HG03095 (cell line): Measurements from ENCODE around the gene CHRNG.
"Not testable (repeated sequence)": the region's sequence is repeated elsewhere in the genome, so short reads cannot be mapped to it uniquely, and the experiment has no call there.

Experiments
- ATAC-seq: cut with Tn5 transposase; IDR thresholded peaks from one replicate; pipeline ENCODE4 v1.9.1; 2021; ENCODE audit warnings: moderate library complexity; ENCODE audit not compliant: unreplicated experiment

The CHRNG gene

DNA sequence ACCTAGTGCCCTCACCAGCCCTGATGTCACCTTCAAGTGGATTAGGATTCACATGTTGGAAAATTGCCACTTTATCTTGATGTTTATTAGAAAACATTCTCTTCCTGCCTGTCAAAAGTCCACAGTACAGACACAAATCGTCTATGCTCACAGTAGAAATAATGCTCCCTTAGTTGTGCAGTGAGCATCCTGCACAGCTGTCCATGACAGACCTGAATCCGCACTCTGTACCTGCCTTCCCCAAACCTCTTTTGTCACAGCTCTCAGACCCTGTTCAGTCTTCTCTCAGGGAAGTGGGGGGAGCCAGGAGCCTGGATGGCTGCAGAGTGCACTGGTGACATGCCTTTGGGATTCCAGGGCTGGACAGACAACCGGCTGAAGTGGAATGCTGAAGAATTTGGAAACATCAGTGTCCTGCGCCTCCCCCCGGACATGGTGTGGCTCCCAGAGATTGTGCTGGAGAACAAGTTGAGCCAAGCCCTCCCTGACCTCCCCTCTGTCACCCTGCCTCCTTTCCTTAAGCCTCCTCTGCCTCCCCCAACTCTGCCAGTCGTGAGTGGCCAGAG lies 11.5 kb upstream of the CHRNG start:
- no peak for ATAC-seq

DNA sequence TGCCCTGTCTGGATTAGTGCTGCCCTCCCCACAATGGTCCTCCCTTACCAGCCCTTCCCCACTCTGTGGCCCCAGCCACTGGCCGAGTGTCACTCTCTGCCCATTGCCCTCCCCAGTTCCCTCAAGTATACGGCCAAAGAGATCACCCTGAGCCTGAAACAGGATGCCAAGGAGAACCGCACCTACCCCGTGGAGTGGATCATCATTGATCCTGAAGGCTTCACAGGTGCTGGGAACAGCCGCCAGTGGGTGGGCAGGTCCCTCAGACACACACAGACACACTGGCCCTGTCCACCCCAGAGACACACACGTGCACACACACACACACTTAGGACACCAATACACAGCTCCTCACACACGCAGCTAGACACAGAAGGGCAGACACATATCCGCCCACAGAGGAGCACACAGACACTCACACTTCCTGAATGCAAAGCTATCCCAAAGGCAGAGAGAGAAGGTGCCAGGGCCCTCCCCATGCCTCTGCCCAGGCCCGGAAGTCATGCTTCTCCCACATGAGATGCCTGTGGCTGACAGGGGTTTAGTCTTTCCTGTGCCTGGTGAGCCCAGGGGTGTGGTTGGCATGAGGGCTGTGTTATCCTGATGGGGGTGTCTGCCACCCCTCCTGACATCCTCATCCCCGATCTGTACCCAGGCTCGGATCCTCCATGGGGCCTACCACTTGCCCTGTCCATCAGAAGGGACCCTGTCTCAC lies 10.6 kb upstream of the CHRNG start:
- ATAC-seq, result no peak

DNA sequence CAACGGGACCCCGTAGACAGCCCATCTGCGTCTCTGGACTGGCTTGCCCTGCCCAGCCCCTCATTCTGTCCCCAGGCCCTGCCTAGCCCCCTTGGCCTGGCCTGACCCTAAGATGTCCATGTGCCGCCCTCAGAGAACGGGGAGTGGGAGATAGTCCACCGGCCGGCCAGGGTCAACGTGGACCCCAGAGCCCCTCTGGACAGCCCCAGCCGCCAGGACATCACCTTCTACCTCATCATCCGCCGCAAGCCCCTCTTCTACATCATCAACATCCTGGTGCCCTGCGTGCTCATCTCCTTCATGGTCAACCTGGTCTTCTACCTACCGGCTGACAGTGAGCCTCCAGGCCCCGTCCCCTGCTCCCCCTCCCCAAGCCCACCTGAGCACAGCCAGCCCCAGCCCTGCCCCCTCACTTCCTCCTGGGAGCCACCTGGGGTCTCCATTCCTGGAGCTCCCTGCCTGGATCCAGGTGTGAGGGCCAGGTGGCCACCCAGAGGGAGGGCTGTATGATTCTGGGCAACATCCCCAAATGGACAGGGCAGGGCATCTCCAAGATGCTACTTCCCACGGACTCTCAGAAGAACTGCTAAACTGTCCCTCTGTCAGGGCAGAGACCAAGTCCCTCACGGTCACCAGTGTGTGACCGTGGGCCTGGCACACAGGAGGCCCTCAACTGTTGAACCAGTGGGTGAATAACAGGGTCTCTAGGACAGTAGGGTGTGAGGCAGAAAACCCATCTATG lies 9.5 kb upstream of the CHRNG start:
- ATAC-seq, result no peak

DNA sequence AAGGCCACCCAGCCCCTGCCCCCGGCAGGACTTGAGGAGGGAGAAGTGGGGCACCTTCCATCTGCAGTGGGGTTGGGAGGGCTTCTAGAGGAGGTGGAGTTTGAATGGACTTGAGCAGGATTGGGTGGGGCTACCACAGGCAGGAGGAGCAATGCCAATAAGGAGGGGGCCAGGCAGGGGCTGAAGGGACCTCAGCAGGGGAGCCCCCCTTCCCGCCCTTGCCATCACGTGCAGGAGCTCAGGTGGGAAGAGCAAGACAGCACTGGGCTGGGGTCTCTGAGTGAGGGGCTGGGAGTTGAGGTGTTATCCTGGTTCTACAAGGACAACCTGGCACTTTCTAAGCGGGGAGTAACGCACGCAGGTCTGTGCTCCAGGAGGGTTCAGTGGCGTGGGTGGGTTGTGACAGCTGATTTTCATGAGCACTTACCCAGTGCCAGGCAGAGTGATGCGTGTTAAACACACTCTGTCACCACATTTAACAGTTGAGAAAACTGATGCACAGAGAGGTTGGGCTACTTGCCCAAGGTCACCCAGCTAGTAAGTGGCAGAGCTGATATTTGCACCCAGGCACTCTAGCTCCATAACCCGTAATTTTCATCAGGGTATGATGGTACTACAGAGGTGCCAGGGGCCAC lies 8.7 kb upstream of the CHRNG start:
- no peak for ATAC-seq

DNA sequence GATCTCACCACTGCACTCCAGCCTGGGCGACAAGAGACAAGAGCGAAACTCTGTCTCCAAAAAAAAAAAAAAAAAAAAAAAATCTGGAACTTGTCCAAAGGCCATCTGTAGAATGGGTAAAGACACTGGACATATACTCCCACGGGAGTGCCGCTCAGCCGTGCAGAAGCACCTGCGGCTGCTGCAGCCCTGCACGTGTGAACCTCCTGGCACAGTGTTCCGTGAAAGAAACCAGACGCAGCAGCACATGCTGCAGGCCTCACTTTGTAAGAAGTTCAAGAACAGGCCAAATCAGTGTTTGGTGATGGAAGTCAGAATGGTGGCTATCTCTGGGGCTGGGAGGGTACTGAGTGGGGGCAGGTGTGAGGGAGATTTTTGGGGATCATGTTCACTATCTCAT lies 7.1 kb upstream of the CHRNG start:
- no peak for ATAC-seq

DNA sequence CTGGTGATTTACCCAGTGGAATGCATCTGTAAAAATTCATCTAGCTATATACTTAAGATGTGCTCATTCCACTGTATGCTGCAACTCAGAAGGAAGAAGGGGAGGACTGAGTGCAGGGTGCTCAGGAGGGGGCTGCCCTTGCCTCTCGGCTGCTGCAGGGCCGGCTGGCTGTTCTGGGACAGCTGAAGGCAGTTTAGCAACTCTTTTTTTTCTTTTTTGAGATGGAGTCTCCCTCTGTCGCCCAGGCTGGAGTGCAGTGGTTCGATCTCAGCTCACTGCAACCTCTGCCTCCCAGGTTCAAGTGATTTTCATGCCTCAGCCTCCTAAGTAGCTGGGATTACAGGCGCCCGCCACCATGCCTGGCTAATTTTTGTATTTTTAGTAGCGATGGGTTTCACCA lies 6.7 kb upstream of the CHRNG start:
- not testable (repeated sequence) for ATAC-seq

DNA sequence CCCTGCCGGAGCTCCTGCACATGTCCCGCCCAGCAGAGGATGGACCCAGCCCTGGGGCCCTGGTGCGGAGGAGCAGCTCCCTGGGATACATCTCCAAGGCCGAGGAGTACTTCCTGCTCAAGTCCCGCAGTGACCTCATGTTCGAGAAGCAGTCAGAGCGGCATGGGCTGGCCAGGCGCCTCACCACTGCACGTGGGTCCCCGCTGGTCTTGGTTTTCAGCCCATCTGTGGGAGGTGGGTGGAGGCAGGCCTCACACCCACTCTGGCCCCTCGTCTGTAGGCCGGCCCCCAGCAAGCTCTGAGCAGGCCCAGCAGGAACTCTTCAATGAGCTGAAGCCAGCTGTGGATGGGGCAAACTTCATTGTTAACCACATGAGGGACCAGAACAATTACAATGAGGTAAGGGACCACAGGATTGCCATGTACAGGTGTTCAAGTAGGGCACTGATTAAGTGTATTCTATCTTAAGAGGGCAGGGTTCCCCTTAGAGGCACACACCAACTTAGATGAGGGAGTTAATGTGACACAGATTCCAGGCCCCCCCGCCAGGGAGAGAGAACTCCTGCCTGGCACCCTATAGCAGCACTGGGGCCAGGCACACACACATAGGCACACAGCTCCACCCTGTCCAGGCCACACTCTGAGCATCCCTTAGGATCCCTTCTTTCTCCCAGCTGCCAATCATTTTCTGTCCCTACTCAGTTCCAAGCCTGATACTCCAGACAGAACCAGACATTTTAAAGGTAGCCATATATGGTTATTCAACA lies 5.4 kb upstream of the CHRNG start:
- no peak for ATAC-seq

DNA sequence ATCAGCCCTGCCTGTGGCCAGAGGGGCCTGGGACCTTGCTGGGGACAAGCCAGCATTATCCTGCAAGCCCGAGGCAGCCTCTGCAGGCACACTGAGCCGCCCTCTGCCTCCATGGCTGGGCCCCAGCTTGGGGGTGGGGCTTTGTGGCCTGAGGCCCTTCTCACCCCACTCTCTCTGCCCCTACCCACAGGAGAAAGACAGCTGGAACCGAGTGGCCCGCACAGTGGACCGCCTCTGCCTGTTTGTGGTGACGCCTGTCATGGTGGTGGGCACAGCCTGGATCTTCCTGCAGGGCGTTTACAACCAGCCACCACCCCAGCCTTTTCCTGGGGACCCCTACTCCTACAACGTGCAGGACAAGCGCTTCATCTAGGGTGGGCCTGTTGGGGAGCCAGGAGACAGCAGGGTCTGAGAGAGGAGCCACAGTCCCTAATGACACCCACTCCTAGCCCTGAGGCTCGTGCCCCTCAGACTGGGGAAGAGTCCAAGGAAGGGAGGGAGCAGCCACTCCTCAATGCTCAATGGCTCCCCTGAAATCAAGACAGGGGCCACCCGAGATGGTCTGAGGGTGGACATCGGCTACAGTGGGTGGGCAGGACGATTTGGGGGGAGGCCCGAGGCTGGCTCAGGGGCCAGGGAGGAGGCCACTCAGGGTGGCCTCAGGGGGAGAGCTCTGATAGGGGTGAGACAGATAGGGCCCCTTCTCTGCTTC lies 4.4 kb upstream of the CHRNG start:
- ATAC-seq, result no peak

DNA sequence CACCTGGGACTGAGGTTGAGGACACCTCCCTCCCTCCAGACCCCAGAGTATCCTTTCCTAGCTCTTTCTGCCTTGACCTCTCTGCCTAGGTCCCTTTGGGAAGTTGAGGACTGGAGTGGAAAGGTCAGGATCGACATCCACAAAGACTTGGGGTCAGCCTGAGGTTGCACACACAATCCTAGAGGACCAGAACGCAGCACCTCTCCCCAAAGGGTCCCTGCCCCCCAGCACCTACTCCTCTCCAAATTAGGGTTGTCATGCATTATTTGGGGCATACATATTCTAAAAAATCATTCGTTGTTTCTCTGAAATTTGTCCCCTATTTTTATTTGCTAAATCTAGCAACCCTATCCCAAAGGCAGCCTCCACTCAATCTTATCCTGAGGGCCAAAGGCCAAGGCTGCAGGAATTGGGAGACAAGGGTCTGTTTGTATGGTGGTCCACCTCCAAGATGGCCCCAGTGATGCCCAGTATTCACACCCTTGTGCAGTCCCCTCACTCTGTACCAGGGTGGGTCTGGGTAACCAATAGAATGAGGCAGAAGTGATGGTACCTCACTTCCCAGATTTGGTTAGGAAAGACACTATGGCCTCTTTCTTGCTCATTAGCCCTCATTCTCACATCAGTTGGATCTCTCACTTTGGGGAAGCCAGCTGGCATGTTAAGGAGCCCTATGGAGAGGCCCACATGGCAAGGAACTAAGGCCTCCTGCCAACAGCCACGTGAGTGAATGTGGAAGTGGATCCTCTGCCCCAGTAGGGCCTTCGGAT lies 3.5 kb upstream of the CHRNG start:
- ATAC-seq, result no peak

DNA sequence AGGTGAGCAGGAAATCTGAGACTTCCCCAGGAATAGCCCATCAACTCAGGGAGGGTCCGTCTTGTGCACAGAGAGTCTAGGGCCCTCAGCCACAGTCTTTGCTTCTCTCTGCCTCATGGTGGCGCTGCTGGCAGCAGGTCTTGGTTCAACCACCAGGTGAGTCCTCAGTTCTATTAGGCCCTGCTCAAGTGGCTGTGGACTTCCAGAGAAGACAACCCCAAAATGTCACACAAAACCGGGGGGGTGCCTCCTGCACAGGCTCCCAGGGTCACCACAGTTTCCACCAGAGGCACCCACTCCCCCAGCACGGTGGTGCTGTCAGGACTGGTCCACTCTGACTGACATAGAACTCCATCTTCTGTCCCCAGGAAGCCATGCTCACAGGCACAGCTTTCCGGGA lies 2.4 kb upstream of the CHRNG start:
- no peak for ATAC-seq

DNA sequence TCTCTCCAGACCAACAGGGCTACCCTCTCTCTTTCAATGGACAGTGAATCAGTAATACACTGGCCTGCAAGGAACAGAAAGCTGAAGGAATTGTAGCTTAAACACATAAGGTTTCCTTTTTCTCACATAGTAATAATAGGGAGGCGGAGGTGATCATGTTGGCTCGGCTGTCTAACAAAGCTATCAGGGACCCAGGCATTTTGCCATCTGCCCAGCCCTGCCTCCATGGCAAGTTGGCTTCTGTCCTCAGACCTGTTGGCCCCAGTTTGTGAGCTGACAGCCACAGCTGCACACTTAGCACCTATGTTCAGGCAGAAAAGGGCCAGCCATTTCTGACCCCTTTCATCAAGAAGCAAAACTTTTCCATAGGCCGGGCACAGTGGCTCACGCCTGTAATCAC lies 2.0 kb upstream of the CHRNG start:
- no peak for ATAC-seq

DNA sequence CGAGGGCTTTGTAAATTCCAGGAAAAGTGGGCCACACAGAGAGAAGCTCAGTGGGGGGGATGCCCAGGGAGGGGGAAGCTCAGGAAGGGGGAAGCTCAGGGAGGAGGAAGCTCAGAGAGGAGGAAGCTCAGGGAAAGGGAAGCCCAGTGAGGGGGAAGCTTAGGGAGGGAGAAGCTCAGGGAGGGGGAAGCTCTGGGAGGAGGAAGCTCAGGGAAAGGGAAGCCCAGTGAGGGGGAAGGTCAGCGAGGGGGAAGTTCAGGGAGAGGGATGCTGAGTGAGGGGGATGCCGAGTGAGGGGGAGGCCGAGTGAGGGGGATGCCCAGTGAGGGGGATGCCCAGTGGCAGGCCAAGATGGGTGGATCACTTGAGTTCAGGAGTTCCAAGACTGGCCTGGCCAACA lies 821 bp upstream of the CHRNG start:
- no peak for ATAC-seq

DNA sequence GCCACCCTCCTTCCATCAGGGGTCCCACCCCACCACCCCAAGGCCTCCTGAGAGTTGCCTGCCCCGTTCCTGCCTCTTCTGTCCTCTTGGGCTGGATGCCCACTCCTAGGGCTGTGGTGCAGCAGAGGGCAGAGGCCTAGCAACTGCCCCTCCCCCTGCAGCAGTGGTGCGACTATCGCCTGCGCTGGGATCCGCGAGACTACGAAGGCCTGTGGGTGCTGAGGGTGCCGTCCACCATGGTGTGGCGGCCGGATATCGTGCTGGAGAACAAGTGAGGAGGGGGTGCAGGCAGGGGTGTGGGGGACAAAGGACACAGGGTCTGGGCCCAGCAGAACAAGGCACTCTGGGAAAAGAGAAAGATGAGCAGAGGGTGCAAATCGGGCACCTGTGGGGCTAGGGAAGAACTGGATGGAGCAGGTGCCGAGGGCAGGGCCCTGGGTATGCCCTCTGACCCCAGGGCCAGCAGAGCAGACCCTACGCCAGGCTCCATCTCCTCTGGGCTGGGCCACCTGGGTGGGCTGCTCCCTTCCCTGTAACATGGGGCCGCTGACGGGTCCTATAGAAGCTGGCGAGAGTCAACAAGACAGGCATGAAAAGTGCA lies 1.0 kb downstream of the CHRNG start:
- no peak for ATAC-seq

DNA sequence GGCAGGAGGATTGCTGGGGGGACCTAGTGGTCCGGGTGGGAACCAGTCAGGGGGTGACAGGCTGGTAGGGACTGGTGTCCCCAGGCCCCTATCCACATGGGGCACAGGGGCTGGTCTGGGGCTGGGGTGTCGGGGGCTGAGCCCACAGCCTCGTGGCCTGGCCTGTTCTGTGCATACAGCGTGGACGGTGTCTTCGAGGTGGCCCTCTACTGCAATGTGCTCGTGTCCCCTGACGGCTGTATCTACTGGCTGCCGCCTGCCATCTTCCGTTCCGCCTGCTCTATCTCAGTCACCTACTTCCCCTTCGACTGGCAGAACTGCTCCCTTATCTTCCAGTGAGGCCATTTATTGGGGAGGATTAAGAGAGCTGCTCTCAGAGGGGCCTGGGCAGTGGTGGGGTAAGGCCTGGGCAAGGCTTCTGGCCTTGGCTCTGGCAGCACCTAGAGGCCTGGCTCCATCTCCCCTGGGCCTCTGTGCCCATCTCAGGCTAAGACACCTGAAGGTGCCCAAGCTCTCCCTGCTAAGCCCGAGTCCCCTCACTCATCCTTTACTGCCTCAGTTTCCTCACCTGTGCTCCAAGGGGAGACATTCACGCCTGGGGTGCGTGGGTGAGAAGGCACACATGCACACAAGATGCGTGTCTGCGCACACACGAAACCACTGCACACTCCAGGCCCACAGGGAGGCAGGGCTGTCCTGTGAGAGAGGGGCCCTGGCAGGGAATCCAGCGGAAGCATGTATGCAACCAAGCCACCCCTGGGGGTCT lies 1.9 kb downstream of the CHRNG start:
- ATAC-seq, result no peak

DNA sequence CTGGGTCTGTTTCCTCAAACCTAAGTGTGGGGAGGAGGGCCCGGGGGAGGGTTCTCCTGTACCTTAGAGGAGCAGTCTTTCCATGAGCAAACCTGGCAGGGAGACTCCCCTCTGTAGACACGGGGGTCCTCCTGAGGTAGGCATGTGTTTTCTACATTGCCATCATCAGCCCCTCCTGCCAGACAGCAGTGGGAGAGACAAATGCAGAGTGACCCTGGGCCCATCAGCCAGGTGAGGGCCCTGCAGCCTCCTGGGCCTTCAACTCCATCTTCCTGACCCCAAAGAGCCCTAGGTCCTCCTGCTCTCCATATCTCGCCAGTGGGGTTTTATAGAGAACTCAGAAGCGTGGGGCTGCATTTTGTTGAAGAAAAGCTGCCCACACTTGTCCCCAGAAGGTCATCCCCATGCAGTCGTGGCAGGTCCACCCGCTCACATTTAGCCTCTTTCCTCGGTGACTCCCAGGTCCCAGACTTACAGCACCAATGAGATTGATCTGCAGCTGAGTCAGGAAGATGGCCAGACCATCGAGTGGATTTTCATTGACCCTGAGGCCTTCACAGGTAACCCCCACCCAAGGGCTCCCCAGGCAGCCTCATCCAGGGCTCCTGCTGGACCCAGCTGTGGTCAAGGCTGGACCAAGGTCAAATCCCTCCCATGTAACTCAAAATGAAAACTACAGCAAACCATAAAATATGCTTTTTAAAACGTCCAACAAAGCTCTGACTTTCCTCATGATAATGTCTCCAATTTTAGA lies 2.6 kb downstream of the CHRNG start:
- no peak for ATAC-seq

DNA sequence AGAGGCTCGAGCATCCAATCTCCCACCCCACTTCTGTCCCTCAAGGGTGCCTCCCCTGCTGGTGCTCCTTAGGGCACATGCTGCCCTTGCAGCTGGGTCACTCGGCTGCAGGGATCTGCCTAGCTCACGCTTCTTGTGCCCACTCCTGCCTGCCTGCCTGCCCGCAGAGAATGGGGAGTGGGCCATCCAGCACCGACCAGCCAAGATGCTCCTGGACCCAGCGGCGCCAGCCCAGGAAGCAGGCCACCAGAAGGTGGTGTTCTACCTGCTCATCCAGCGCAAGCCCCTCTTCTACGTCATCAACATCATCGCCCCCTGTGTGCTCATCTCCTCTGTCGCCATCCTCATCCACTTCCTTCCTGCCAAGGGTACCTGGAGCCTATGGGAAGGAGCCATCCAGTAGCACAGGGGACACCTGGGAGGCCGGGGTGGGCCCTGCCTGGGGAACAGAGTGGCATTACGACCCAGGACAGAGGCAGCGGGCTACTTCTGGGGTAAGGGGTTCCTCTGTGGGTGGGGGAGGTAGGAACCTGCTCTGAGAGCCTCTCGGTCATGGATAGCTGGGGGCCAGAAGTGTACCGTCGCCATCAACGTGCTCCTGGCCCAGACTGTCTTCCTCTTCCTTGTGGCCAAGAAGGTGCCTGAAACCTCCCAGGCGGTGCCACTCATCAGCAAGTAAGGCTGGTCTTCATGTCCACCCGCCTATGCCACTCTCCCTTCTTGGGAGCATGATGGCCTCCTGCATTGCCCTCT lies 3.4 kb downstream of the CHRNG start:
- no peak for ATAC-seq

DNA sequence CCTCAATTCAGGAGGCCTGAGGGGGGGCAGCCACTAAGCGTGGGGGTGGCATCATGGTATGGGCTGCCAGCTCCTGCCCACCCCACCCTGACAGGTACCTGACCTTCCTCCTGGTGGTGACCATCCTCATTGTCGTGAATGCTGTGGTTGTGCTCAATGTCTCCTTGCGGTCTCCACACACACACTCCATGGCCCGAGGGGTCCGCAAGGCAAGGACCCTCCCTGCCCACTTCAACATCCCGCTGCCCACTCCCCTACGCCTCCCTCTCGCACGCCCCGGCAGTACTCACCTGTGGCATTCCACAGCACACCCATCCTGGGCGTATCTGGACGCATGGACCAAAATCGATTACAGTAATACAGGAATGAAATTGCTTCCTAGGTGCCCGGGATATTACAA lies 4.0 kb downstream of the CHRNG start:
- no peak for ATAC-seq
